GM12878 (cell line): ENCODE data around the gene ISLR2. TPM values are rescaled to one million over a fixed set of nuclear protein-coding genes. Genes with fewer than 3 reads are reported as not detected.

Source experiments
- ATF7 ChIP-seq: fragments of 450-650 bp; IDR thresholded peaks from 2 replicates; pipeline ENCODE4 v1.6.1; 2016; ENCODE audit warnings: low read depth, mild to moderate bottlenecking
- HCFC1 ChIP-seq: fragments of 150-350 bp; IDR thresholded peaks from 2 replicates; pipeline ENCODE4 v1.6.1; 2014; ENCODE audit warnings: low read length
- IKZF2 ChIP-seq, 2 experiments: fragments of 450-650 bp; IDR thresholded peaks; 2 replicates each; pipeline ENCODE4 v1.6.1; 2017; ENCODE audit warnings: mild to moderate bottlenecking in 2 of 2, moderate library complexity in 2 of 2
- KAT2A ChIP-seq: conservative IDR thresholded peaks from 2 replicates; pipeline ENCODE4 v1.6.1; 2011; ENCODE audit warnings: low read depth, low read length; ENCODE audit not compliant: control insufficient read depth
- KLF5 ChIP-seq: fragments of 450-650 bp; IDR thresholded peaks from 2 replicates; pipeline ENCODE4 v1.6.1; 2014; ENCODE audit warnings: mild to moderate bottlenecking; ENCODE audit not compliant: partially characterized antibody
- MEF2B ChIP-seq: fragments of 450-650 bp; IDR thresholded peaks from 2 replicates; pipeline ENCODE4 v1.6.1; 2018; ENCODE audit warnings: mild to moderate bottlenecking, moderate library complexity; ENCODE audit not compliant: partially characterized antibody, poor library complexity, severe bottlenecking
- MLLT1 ChIP-seq: fragments of 450-650 bp; IDR thresholded peaks from 2 replicates; pipeline ENCODE4 v1.6.1; 2016; ENCODE audit warnings: mild to moderate bottlenecking
- MXI1 ChIP-seq: fragments of 150-350 bp; IDR thresholded peaks from 2 replicates; pipeline ENCODE4 v1.6.1; 2011; ENCODE audit warnings: low read depth, mild to moderate bottlenecking, inconsistent platforms, low read length, improper control_type of control experiment
- MYC ChIP-seq: IDR thresholded peaks from 2 replicates; pipeline ENCODE4 v1.6.1; 2011; ENCODE audit warnings: mild to moderate bottlenecking, low read length, moderate library complexity, inconsistent platforms; ENCODE audit not compliant: insufficient read depth, insufficient replicate concordance, insufficient read length, severe bottlenecking
- RAD51 ChIP-seq: fragments of 450-650 bp; IDR thresholded peaks from 2 replicates; pipeline ENCODE4 v1.6.1; 2016; ENCODE audit warnings: moderate library complexity, mild to moderate bottlenecking, inconsistent platforms
- SMAD1 ChIP-seq: fragments of 450-650 bp; IDR thresholded peaks from 2 replicates; pipeline ENCODE4 v1.6.1; 2018; ENCODE audit warnings: mild to moderate bottlenecking, low read depth; ENCODE audit not compliant: partially characterized antibody
- SMC3 ChIP-seq: IDR thresholded peaks from 2 replicates; pipeline ENCODE4 v1.6.1; 2011; ENCODE audit warnings: low read length, improper control_type of control experiment, borderline replicate concordance
- SPI1 ChIP-seq: IDR thresholded peaks from 2 replicates; pipeline ENCODE4 v1.6.1; 2011; ENCODE audit warnings: low read depth, mild to moderate bottlenecking, low read length, moderate library complexity, borderline replicate concordance; ENCODE audit not compliant: insufficient read depth
- TBL1XR1 ChIP-seq: IDR thresholded peaks from 2 replicates; pipeline ENCODE4 v1.6.1; 2012; ENCODE audit warnings: low read depth, low read length, improper control_type of control experiment
- TCF3 ChIP-seq: IDR thresholded peaks from 2 replicates; pipeline ENCODE4 v1.6.1; 2012; ENCODE audit warnings: low read depth, mild to moderate bottlenecking, low read length, borderline replicate concordance; ENCODE audit not compliant: insufficient read depth
- ZNF217 ChIP-seq: fragments of 450-650 bp; IDR thresholded peaks from 2 replicates; pipeline ENCODE4 v1.6.1; 2017; ENCODE audit warnings: antibody characterized with exemption, mild to moderate bottlenecking
- ZNF622 ChIP-seq: fragments of 450-650 bp; IDR thresholded peaks from 2 replicates; pipeline ENCODE4 v1.6.1; 2017; ENCODE audit warnings: mild to moderate bottlenecking, inconsistent platforms
- polyA plus RNA-seq, 11 experiments: library from polyadenylated mRNA; depleted of rRNA in 4 of 11; unstranded in 6 of 11; stranded (reverse) in 5 of 11; fragments of >200 nt; fragmentation: Nextera tagmentation in 4 of 11; fragmentation: Illumina TruSeq in 1 of 11; extraction: Ambion mirVana in 4 of 11; extraction: Trizol in 1 of 11; gene quantifications; 1 replicate in 1 of 11; 2 replicates in 10 of 11; pipeline versions ENCODE4 v1.2.1 to v1.2.3, GENCODE V29; 2011 to 2016; ENCODE audit warnings: inconsistent platforms in 2 of 11, missing spikeins in 2 of 11, low read depth in 1 of 11
- total RNA-seq, 4 experiments: library from RNA; depleted of rRNA in 3 of 4; stranded (reverse); fragments of >200 nt in 3 of 4; fragmentation: Illumina TruSeq in 1 of 4; extraction: Trizol in 1 of 4; gene quantifications; 2 replicates each; pipeline versions ENCODE4 v1.2.1 to v1.2.3, GENCODE V29; 2013 to 2021
- TF ChIP-seq, protein P1 (sequence below): fragments of 450-650 bp; IDR thresholded peaks from 2 replicates; pipeline ENCODE4 v1.6.1; 2017; ENCODE audit warnings: low read depth, mild to moderate bottlenecking, moderate library complexity
- TF ChIP-seq, protein P2 (sequence below): IDR thresholded peaks from 2 replicates; pipeline ENCODE4 v1.6.1; 2012; ENCODE audit warnings: improper control_type of control experiment, low read depth, low read length; ENCODE audit not compliant: insufficient replicate concordance
- TF ChIP-seq, protein P3 (sequence below): IDR thresholded peaks from 2 replicates; pipeline ENCODE4 v1.6.1; 2011; ENCODE audit warnings: mild to moderate bottlenecking, low read depth, low read length, moderate library complexity; ENCODE audit not compliant: insufficient replicate concordance

ISLR2 gene
- total and polyA plus RNA-seq, 10 of the 15 experiments (the other 5 are each of a cell fraction or from before 2014, with no cell fraction given) = 0.04 to 0.21 (median 0.07) TPM; not detected in 4

GRCh38 chr15:74158855-74159650 is 28.7 kb downstream of the ISLR2 start (continued):
- TF ChIP-seq SPI1 (no peak), RAD51 (no peak), MXI1 (no peak), SMC3 (no peak), MLLT1 (no peak), IKZF2 (IDR thresholded peaks at IDR 0.05) (no peak; a peak in 1 of 4 replicates), KAT2A (no peak), TBL1XR1 (no peak), ZNF622 (no peak), MYC (no peak), ZNF217 (no peak), SMAD1 (no peak), KLF5 (no peak), HCFC1 (no peak), TCF3 (no peak), ATF7 (peak; percentile 26; the same call in 1 of the 2 replicates), MEF2B (peak; percentile 67)
- TF ChIP-seq, protein P1, sequence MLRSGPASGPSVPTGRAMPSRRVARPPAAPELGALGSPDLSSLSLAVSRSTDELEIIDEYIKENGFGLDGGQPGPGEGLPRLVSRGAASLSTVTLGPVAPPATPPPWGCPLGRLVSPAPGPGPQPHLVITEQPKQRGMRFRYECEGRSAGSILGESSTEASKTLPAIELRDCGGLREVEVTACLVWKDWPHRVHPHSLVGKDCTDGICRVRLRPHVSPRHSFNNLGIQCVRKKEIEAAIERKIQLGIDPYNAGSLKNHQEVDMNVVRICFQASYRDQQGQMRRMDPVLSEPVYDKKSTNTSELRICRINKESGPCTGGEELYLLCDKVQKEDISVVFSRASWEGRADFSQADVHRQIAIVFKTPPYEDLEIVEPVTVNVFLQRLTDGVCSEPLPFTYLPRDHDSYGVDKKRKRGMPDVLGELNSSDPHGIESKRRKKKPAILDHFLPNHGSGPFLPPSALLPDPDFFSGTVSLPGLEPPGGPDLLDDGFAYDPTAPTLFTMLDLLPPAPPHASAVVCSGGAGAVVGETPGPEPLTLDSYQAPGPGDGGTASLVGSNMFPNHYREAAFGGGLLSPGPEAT = no peak
- TF ChIP-seq, protein P2, sequence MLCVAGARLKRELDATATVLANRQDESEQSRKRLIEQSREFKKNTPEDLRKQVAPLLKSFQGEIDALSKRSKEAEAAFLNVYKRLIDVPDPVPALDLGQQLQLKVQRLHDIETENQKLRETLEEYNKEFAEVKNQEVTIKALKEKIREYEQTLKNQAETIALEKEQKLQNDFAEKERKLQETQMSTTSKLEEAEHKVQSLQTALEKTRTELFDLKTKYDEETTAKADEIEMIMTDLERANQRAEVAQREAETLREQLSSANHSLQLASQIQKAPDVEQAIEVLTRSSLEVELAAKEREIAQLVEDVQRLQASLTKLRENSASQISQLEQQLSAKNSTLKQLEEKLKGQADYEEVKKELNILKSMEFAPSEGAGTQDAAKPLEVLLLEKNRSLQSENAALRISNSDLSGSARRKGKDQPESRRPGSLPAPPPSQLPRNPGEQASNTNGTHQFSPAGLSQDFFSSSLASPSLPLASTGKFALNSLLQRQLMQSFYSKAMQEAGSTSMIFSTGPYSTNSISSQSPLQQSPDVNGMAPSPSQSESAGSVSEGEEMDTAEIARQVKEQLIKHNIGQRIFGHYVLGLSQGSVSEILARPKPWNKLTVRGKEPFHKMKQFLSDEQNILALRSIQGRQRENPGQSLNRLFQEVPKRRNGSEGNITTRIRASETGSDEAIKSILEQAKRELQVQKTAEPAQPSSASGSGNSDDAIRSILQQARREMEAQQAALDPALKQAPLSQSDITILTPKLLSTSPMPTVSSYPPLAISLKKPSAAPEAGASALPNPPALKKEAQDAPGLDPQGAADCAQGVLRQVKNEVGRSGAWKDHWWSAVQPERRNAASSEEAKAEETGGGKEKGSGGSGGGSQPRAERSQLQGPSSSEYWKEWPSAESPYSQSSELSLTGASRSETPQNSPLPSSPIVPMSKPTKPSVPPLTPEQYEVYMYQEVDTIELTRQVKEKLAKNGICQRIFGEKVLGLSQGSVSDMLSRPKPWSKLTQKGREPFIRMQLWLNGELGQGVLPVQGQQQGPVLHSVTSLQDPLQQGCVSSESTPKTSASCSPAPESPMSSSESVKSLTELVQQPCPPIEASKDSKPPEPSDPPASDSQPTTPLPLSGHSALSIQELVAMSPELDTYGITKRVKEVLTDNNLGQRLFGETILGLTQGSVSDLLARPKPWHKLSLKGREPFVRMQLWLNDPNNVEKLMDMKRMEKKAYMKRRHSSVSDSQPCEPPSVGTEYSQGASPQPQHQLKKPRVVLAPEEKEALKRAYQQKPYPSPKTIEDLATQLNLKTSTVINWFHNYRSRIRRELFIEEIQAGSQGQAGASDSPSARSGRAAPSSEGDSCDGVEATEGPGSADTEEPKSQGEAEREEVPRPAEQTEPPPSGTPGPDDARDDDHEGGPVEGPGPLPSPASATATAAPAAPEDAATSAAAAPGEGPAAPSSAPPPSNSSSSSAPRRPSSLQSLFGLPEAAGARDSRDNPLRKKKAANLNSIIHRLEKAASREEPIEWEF = no peak
- TF ChIP-seq, protein P3, sequence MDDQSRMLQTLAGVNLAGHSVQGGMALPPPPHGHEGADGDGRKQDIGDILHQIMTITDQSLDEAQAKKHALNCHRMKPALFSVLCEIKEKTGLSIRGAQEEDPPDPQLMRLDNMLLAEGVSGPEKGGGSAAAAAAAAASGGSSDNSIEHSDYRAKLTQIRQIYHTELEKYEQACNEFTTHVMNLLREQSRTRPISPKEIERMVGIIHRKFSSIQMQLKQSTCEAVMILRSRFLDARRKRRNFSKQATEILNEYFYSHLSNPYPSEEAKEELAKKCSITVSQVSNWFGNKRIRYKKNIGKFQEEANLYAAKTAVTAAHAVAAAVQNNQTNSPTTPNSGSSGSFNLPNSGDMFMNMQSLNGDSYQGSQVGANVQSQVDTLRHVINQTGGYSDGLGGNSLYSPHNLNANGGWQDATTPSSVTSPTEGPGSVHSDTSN = no peak
